Fibroblast of peridontal ligament (primary cell): ENCODE measurements around the gene ZNF385B.

Experiments
- DNase-seq: peaks from one replicate; pipeline ENCODE4 v3.0.0-alpha.2; 2010; ENCODE audit errors: extremely low read depth

The ZNF385B gene

GRCh38 chr2:179856205-179856604 lies 5.2 kb downstream of the ZNF385B start:
- DNase-seq = no peak

GRCh38 chr2:179855673-179856072 lies 5.7 kb downstream of the ZNF385B start:
- no peak for DNase-seq

DNA sequence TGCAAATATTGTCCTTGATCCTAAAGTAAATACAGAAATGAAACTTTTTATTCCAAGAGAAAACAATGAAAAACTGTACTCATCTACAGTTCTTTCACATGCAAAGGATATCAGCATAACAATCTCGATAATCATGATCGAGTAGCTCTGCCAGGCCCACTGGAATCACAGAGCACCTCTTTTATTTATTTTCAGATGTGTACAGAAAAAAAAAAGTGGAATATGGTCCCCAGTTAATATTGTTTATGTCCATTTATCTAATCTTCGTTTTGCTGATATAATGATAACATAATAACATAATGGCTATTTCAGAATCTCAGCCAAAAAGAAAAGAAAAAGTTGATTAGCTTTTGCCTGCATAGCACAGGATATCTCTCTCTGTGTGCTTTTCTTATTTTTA lies 6.5 kb downstream of the ZNF385B start:
- no peak for DNase-seq

- no peak for DNase-seq
Measured at GRCh38 chr2:179853108-179853507, 8.3 kb downstream of the ZNF385B start.

GRCh38 chr2:179850188-179850587 lies 11.2 kb downstream of the ZNF385B start:
- DNase-seq = peak; percentile 74

DNA sequence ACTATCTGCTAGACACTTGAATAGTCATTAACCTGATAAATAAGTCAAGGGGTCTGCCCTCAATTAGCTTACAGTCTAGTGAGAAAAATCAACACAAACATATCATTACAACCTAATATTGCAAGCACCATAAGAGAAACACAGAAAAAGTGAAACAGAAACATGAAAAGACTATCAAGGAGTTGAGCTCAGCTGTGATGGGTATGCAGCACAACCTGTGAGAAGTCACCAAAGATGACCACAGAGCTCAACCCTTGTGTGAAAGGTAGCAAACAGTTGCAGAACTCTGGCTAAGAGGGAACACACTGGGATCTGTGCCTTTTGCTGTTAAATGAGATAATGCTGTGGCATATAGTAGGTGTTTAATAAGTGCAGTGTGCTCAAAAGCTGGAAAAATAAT lies 11.7 kb downstream of the ZNF385B start:
- DNase-seq = no peak

GRCh38 chr2:179843541-179843940 lies 17.9 kb downstream of the ZNF385B start:
- no peak for DNase-seq

GRCh38 chr2:179842498-179843153 lies 18.8 kb downstream of the ZNF385B start:
- DNase-seq = peak; percentile 35

DNA sequence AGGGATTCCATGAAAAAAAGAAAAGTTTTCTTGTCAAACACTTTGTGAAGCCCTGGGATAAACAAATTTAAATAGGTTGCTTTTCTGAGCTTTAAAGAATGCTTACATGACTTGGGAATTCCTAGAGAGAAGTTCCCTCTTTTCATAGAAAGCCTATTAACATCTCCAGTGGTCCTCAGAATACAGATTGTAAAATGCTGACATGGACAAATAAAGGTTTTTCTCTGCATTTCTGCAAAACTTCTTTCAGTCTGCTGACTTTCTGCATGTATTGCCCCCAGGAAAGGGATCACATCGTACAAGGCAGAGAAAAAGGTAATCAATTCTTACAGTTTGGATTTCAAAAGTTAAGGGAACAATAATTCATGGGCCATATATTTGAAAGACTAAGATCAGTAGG lies 20.6 kb downstream of the ZNF385B start:
- DNase-seq = no peak

DNA sequence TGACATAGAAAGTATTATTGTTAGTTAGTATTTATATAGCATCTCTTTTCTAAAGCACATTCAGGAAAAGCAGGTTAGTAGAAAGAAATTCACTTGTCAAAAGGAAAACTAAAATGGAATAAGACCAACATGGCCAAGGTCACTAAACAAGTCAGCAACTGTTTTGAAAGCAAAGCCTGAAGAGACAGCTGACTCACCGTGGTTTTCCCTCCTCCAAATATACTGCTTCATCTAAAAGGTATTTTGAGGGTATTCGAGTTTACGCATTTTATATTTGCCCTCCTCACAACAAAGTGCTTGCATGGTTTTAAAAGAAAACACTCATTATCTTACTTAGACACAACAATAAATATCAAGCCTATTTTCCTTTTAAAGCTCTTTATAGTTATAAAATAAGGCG lies 24.0 kb downstream of the ZNF385B start:
- peak; percentile 63 for DNase-seq

GRCh38 chr2:179830043-179830787 lies 31.2 kb downstream of the ZNF385B start:
- no peak for DNase-seq

GRCh38 chr2:179826297-179826696 lies 35.1 kb downstream of the ZNF385B start:
- no peak for DNase-seq

DNA sequence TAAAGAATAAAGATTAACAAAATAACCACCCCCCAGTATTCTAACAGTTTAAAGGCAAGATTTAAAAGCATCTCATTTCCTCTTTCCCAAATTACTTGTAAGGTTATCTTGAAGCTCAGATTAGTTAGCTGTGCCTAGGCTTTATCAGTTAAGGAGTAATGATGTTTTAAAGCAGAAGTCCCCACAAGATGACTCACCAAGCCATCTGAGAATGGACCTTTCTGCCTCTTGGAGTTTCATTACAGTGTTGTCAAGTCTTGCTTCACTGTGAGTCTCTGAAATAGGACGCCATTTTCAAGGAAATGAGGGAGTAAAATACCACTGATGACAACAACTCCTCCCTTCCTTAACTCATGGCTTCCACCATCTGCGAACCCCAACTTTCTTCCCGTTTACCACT lies 35.9 kb downstream of the ZNF385B start:
- DNase-seq = no peak

GRCh38 chr2:179824961-179825360 lies 36.5 kb downstream of the ZNF385B start:
- DNase-seq = no peak

GRCh38 chr2:179822540-179822939 lies 38.9 kb downstream of the ZNF385B start:
- DNase-seq = no peak

DNA sequence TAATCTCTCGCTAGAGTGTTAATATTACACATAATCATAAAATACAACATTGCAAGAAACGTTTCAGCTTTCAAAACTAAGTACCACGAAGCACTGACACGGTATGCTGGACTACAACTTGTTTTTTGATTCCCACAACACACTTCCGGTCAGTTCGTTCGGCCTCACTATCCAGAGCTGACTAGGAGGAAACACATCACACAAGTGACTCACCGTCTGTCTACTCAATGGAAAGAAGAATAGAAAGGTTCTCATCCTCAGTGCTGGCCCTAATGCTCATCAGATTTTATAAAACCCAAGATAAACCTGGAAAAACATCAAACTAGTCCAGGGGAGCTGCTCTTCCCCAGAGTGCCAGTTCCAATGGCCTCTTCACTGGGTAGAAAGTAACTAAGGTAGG lies 42.9 kb downstream of the ZNF385B start:
- DNase-seq = no peak

- peak; percentile 30 for DNase-seq
Measured at GRCh38 chr2:179817181-179817841, 44.1 kb downstream of the ZNF385B start.

GRCh38 chr2:179814050-179814449 lies 47.4 kb downstream of the ZNF385B start:
- DNase-seq = no peak

GRCh38 chr2:179812501-179812900 lies 48.9 kb downstream of the ZNF385B start:
- no peak for DNase-seq

DNA sequence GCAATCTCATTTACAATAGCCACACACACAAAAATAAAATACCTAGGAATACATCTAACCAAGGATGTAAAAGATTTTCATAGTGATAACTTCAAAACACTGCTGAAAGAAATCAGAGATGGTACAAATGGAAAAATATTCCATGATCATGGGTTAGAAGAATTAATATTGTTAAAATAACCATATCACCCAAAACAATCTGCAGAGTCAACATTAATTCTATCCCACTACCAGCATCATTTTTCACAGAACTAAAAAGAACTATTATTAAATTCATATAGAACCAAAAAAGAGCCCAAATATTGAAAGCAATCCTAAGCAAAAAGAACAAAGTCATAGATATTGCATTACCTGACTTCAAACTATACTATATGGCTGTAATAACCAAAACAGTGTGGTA lies 50.4 kb downstream of the ZNF385B start:
- no peak for DNase-seq

GRCh38 chr2:179809606-179810005 lies 51.8 kb downstream of the ZNF385B start:
- DNase-seq = no peak

GRCh38 chr2:179805001-179805400 lies 56.4 kb downstream of the ZNF385B start:
- DNase-seq = no peak

GRCh38 chr2:179804206-179804605 lies 57.2 kb downstream of the ZNF385B start:
- DNase-seq = no peak
